Neuronal stem cell (in vitro differentiated cells): ENCODE measurements around the gene CPXM1.

Source experiments
- DNase-seq: peaks from one replicate; pipeline ENCODE4 v3.0.0-alpha.2; 2013; ENCODE audit warnings: low spot score
- H2AFZ ChIP-seq: one replicate; pipeline ENCODE4 v1.6.1; 2013; ENCODE audit warnings: mild to moderate bottlenecking, low read length, inconsistent platforms
- H2AK5ac ChIP-seq: 2 replicates; pipeline ENCODE4 v1.6.1; 2013; ENCODE audit warnings: low read depth, mild to moderate bottlenecking, inconsistent platforms, low read length, moderate library complexity, mixed read lengths
- H2BK120ac ChIP-seq: 2 replicates; pipeline ENCODE4 v1.6.1; 2013; ENCODE audit warnings: low read depth, mild to moderate bottlenecking, inconsistent platforms, low read length, moderate library complexity, mixed read lengths
- H2BK12ac ChIP-seq: one replicate; pipeline ENCODE4 v1.6.1; 2013; ENCODE audit warnings: low read length, inconsistent platforms
- H2BK15ac ChIP-seq: 2 replicates; pipeline ENCODE4 v1.6.1; 2013; ENCODE audit warnings: mild to moderate bottlenecking, low read length, inconsistent platforms, mixed read lengths
- H2BK5ac ChIP-seq: one replicate; pipeline ENCODE4 v1.6.1; 2013; ENCODE audit warnings: inconsistent platforms, mild to moderate bottlenecking, low read length, moderate library complexity
- H3K14ac ChIP-seq: one replicate; pipeline ENCODE4 v1.6.1; 2013; ENCODE audit warnings: low read length, inconsistent platforms
- H3K18ac ChIP-seq: 2 replicates; pipeline ENCODE4 v1.6.1; 2013; ENCODE audit warnings: low read length, inconsistent platforms
- H3K23ac ChIP-seq: 2 replicates; pipeline ENCODE4 v1.6.1; 2013; ENCODE audit warnings: low read depth, mild to moderate bottlenecking, mixed read lengths, low read length, inconsistent platforms; ENCODE audit not compliant: poor library complexity
- H3K27ac ChIP-seq: replicated peaks from 3 replicates; pipeline ENCODE4 v1.5.1; 2013; ENCODE audit warnings: low read length, inconsistent platforms
- H3K27me3 ChIP-seq, 3 experiments: 2 replicates each; pipeline ENCODE4 v1.6.1; 2013; ENCODE audit warnings: low read length in 3 of 3, mild to moderate bottlenecking in 2 of 3, inconsistent platforms in 1 of 3, low read depth in 1 of 3, mixed read lengths in 1 of 3, moderate library complexity in 1 of 3; ENCODE audit not compliant: control insufficient read depth in 3 of 3, insufficient read depth in 3 of 3
- H3K36me3 ChIP-seq, 2 donors: replicated peaks in 1 of 2; 2 replicates each; pipeline ENCODE4 v1.6.1; 2013; ENCODE audit warnings: low read length in 2 of 2; ENCODE audit not compliant: control insufficient read depth in 2 of 2, insufficient read depth in 2 of 2
- H3K4ac ChIP-seq: 2 replicates; pipeline ENCODE4 v1.6.1; 2013; ENCODE audit warnings: inconsistent platforms, mild to moderate bottlenecking, low read length, moderate library complexity
- H3K4me1 ChIP-seq, 2 donors: 1 replicate in 1 of 2; 2 replicates in 1 of 2; pipeline ENCODE4 v1.6.1; 2013; ENCODE audit warnings: low read length in 2 of 2, low read depth in 1 of 2; ENCODE audit not compliant: control insufficient read depth in 2 of 2, insufficient read depth in 1 of 2
- H3K4me2 ChIP-seq: one replicate; pipeline ENCODE4 v1.6.1; 2013; ENCODE audit warnings: mild to moderate bottlenecking, low read length, inconsistent platforms; ENCODE audit not compliant: insufficient read depth, poor library complexity, severe bottlenecking
- H3K4me3 ChIP-seq, 2 donors: 2 replicates each; pipeline ENCODE4 v1.5.1; 2013; ENCODE audit warnings: low read length in 2 of 2, mild to moderate bottlenecking in 2 of 2, inconsistent platforms in 1 of 2, moderate library complexity in 1 of 2
- H3K79me1 ChIP-seq: one replicate; pipeline ENCODE4 v1.6.1; 2013; ENCODE audit warnings: low read depth, mild to moderate bottlenecking, inconsistent platforms, low read length, moderate library complexity
- H3K9ac ChIP-seq: one replicate; pipeline ENCODE4 v1.6.1; 2013; ENCODE audit warnings: mild to moderate bottlenecking, low read depth, low read length, inconsistent platforms; ENCODE audit not compliant: poor library complexity
- H3K9me3 ChIP-seq, 2 donors: replicated peaks in 1 of 2; 2 replicates each; pipeline versions ENCODE3 to v1.6.1; 2013; ENCODE audit warnings: low read length in 2 of 2, mild to moderate bottlenecking in 2 of 2, inconsistent platforms in 1 of 2, low read depth in 1 of 2, mixed read lengths in 1 of 2, moderate library complexity in 1 of 2; ENCODE audit not compliant: control insufficient read depth in 2 of 2, insufficient read depth in 1 of 2
- H4K8ac ChIP-seq: one replicate; pipeline ENCODE4 v1.6.1; 2013; ENCODE audit warnings: low read depth, mild to moderate bottlenecking, inconsistent platforms, low read length, moderate library complexity
- H4K91ac ChIP-seq: one replicate; pipeline ENCODE4 v1.6.1; 2013; ENCODE audit warnings: low read length, low read depth, mild to moderate bottlenecking, inconsistent platforms; ENCODE audit not compliant: poor library complexity
- WGBS, 2 donors: extraction: QIAGEN DNeasy Blood & Tissue Kit; methylation state at CpG; one replicate each; pipeline ENCODE4 v1.1.7; 2013; ENCODE audit warnings: missing lambda C conversion rate in 2 of 2, mixed read lengths in 1 of 2; ENCODE audit not compliant: insufficient read length in 2 of 2, insufficient replicate concordance in 1 of 2; ENCODE audit errors: extremely low coverage in 2 of 2; 5-methylcytosine and 5-hydroxymethylcytosine counted together

Gene CPXM1

GRCh38 chr20:2749343-2749950 is 51.0 kb downstream of the CPXM1 start:
- no peak overlapping the region for H2BK120ac ChIP-seq
- no peak overlapping the region for H4K91ac ChIP-seq
- H3K27me3 ChIP-seq, result peaks cover 31 to 95% (median 74%) of the 10 kb centered on the region in 3 experiments
- no peak overlapping the region for H3K4ac ChIP-seq
- no peak for DNase-seq
- no CpG with 5 or more reads among the region's 49 CpGs for WGBS, 2 donors
- no peak overlapping the region for H3K27ac ChIP-seq
- H2BK5ac ChIP-seq, result no peak overlapping the region
- H2BK15ac ChIP-seq, result no peak overlapping the region
- H3K18ac ChIP-seq, result peak overlapping the region; percentile 48
- H3K36me3 ChIP-seq, result no peaks in the 10 kb centered on the region
- no peak overlapping the region for H2BK12ac ChIP-seq
- H3K4me3 ChIP-seq, result no peak overlapping the region
- H2AFZ ChIP-seq, result no peak overlapping the region
- no peak overlapping the region for H3K14ac ChIP-seq
- peak overlapping the region; percentile 44 for H3K23ac ChIP-seq
- H3K79me1 ChIP-seq, result no peaks in the 10 kb centered on the region
- peaks cover 3 to 4% of the 10 kb centered on the region in 2 donors for H3K4me1 ChIP-seq
- H3K9ac ChIP-seq, result no peak overlapping the region
- no peak overlapping the region for H4K8ac ChIP-seq
- no peaks in the 10 kb centered on the region for H3K9me3 ChIP-seq
- no peak overlapping the region for H3K4me2 ChIP-seq
- no peak overlapping the region for H2AK5ac ChIP-seq

- Histone ChIP-seq H2BK12ac (no peak overlapping the region), H3K4me2 (no peak overlapping the region), H3K9ac (no peak overlapping the region), H3K14ac (no peak overlapping the region), H4K91ac (peak overlapping the region; percentile 12), H4K8ac (no peak overlapping the region), H2BK5ac (no peak overlapping the region), H3K4me1 (peaks cover 2 to 3% of the 10 kb centered on the region in 2 donors), H2AFZ (no peak overlapping the region), H3K4me3 (no peak overlapping the region), H3K18ac (peak overlapping the region; percentile 33), H3K36me3 (no peaks in the 10 kb centered on the region), H2BK15ac (no peak overlapping the region), H3K27me3 (peaks cover 31 to 88% (median 72%) of the 10 kb centered on the region in 3 experiments), H2BK120ac (no peak overlapping the region), H3K23ac (no peak overlapping the region), H3K79me1 (no peaks in the 10 kb centered on the region), H2AK5ac (peak overlapping the region; percentile 23), H3K4ac (no peak overlapping the region), H3K9me3 (no peaks in the 10 kb centered on the region), H3K27ac (no peak overlapping the region)
- WGBS, 2 donors, result no CpG with 5 or more reads among the region's 10 CpGs
- no peak for DNase-seq
Measured at GRCh38 chr20:2748551-2749342, 51.7 kb downstream of the CPXM1 start.

GRCh38 chr20:2747676-2748235 is 52.7 kb downstream of the CPXM1 start:
- H2AFZ ChIP-seq, result no peak overlapping the region
- no peaks in the 10 kb centered on the region for H3K9me3 ChIP-seq
- H2AK5ac ChIP-seq, result no peak overlapping the region
- H3K27me3 ChIP-seq, result peaks cover 31 to 78% (median 66%) of the 10 kb centered on the region in 3 experiments
- peaks cover 0 to 2% of the 10 kb centered on the region in 2 donors for H3K4me1 ChIP-seq
- H2BK12ac ChIP-seq, result no peak overlapping the region
- no peaks in the 10 kb centered on the region for H3K79me1 ChIP-seq
- no peak overlapping the region for H2BK15ac ChIP-seq
- no peak overlapping the region for H3K27ac ChIP-seq
- H2BK5ac ChIP-seq, result no peak overlapping the region
- no peak overlapping the region for H4K8ac ChIP-seq
- H3K18ac ChIP-seq, result no peak overlapping the region
- no peak for DNase-seq
- no peak overlapping the region for H3K14ac ChIP-seq
- no peak overlapping the region for H4K91ac ChIP-seq
- H3K4me3 ChIP-seq, result no peak overlapping the region
- 100% methylated on average over 1 of the region's 8 CpGs; no CpG with 5 or more reads in 1 of the 2 donors for WGBS, 2 donors
- no peaks in the 10 kb centered on the region for H3K36me3 ChIP-seq
- H3K4me2 ChIP-seq, result no peak overlapping the region
- H3K9ac ChIP-seq, result no peak overlapping the region
- no peak overlapping the region for H3K23ac ChIP-seq
- no peak overlapping the region for H3K4ac ChIP-seq
- H2BK120ac ChIP-seq, result no peak overlapping the region

- Histone ChIP-seq H3K36me3 (no peaks in the 10 kb centered on the region), H3K27me3 (peaks cover 26 to 68% (median 58%) of the 10 kb centered on the region in 3 experiments), H3K4me3 (no peak overlapping the region), H2BK120ac (no peak overlapping the region), H2AK5ac (no peak overlapping the region), H2AFZ (no peak overlapping the region), H3K79me1 (no peaks in the 10 kb centered on the region), H3K27ac (no peak overlapping the region), H3K4me2 (no peak overlapping the region), H3K23ac (no peak overlapping the region), H4K8ac (no peak overlapping the region), H2BK12ac (no peak overlapping the region), H3K18ac (no peak overlapping the region), H2BK5ac (no peak overlapping the region), H3K4ac (no peak overlapping the region), H2BK15ac (no peak overlapping the region), H3K14ac (no peak overlapping the region), H3K4me1 (no peaks in the 10 kb centered on the region), H3K9ac (no peak overlapping the region), H3K9me3 (no peaks in the 10 kb centered on the region), H4K91ac (no peak overlapping the region)
- no CpG with 5 or more reads among the region's 8 CpGs for WGBS, 2 donors
- DNase-seq, result no peak
Measured at GRCh38 chr20:2746636-2747265, 53.7 kb downstream of the CPXM1 start.
